ENCODE measurements around the gene MRGPRE. TPM values are rescaled to one million over a fixed set of nuclear protein-coding genes. Genes with fewer than 3 reads are reported as not detected.
"Not testable (repeated sequence)": the region's sequence is repeated elsewhere in the genome, so short reads cannot be mapped to it uniquely, and the experiment has no call there.

Gene MRGPRE
- polyA plus RNA-seq, 2 of the 4 experiments (the other 2 are of a cell fraction): not detected

GRCh38 chr11:3261831-3262230 lies 29.6 kb upstream of the MRGPRE start:
- H3K4me2 ChIP-seq; FAIRE-seq; H3K4me1 ChIP-seq; H3K9me3 ChIP-seq; ATAC-seq; DNase-seq (ENCODE audit: low read depth in 1 of 2, low spot score in 1 of 2); H3K27ac ChIP-seq; H3K4me3 ChIP-seq; CTCF ChIA-PET; POLR2A ChIA-PET: not testable (repeated sequence)
- 42% methylated on average over 6 of the region's 8 CpGs for whole genome bisulfite sequencing (ENCODE audit: missing lambda C conversion rate)

- H3K4me3 ChIP-seq; H3K4me1 ChIP-seq; ATAC-seq; H3K4me2 ChIP-seq; POLR2A ChIA-PET; FAIRE-seq; DNase-seq (ENCODE audit: low read depth in 1 of 2, low spot score in 1 of 2); CTCF ChIA-PET; H3K9me3 ChIP-seq; H3K27ac ChIP-seq: not testable (repeated sequence)
- WGBS (ENCODE audit: missing lambda C conversion rate): 0% methylated on average over 1 of the region's 1 CpG
Measured at GRCh38 chr11:3257509-3257908, 25.3 kb upstream of the MRGPRE start.

GRCh38 chr11:3255241-3255640 lies 23.0 kb upstream of the MRGPRE start:
- H3K4me1 ChIP-seq; H3K4me3 ChIP-seq; H3K27ac ChIP-seq; H3K9me3 ChIP-seq; ATAC-seq; H3K4me2 ChIP-seq; CTCF ChIA-PET; POLR2A ChIA-PET; DNase-seq (ENCODE audit: low read depth in 1 of 2, low spot score in 1 of 2); FAIRE-seq: not testable (repeated sequence)
- 82% methylated on average over 6 of the region's 12 CpGs for WGBS (ENCODE audit: missing lambda C conversion rate)

DNA sequence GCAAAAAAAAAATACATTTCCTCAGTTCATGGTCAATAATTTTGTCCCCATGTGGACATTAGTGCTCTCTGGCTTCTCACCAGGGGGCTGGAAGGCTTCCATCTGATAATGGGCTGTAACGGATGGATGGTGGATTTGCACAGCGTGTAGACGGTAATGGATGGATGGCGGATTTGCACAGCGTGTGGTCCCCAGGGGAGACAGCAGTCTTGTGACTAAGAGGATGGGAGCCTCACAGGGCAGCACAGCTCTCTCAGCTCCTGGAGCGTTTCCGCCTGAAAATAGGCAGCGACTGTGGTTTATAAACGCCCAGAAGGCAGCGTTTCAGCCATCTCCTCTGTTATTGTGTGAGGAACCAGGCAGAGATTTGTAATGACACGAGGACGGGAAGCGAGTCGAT lies 22.6 kb upstream of the MRGPRE start:
- WGBS (ENCODE audit: missing lambda C conversion rate): no CpG with 5 or more reads among the region's 14 CpGs
- H3K9me3 ChIP-seq; FAIRE-seq; H3K27ac ChIP-seq; H3K4me2 ChIP-seq; DNase-seq (ENCODE audit: low read depth in 1 of 2, low spot score in 1 of 2); H3K4me3 ChIP-seq; CTCF ChIA-PET; POLR2A ChIA-PET; ATAC-seq; H3K4me1 ChIP-seq: not testable (repeated sequence)

GRCh38 chr11:3245071-3245470 lies 12.9 kb upstream of the MRGPRE start:
- no peak for DNase-seq (ENCODE audit: low read depth in 1 of 2, low spot score in 1 of 2)
- H3K9me3 ChIP-seq: no peaks in the 10 kb centered on the region
- no peak overlapping the region for H3K27ac ChIP-seq
- no peak overlapping the region for H3K4me3 ChIP-seq
- ChIA-PET POLR2A (no interaction called here), CTCF (interaction anchor here (1.8 kb wide), 1 partner anchor 45 kb away, joined by 3 read pairs; no protein-coding TSS in a partner anchor)
- H3K4me1 ChIP-seq: no peaks in the 10 kb centered on the region
- ATAC-seq: no peak
- no peak for FAIRE-seq
- TF ChIP-seq RAD21 (conservative IDR thresholded peaks at IDR 0.05 in 1 of 2, IDR thresholded peaks at IDR 0.05 in 1 of 2) (no peak), KDM1A (IDR thresholded peaks at IDR 0.05; ENCODE audit: low read depth) (no peak), FOXS1 (CRISPR knock-in tag; IDR thresholded peaks at IDR 0.05) (no peak), POLR2AphosphoS2 (conservative IDR thresholded peaks at IDR 0.05; ENCODE audit: low read length) (no peak), RNF2 (IDR thresholded peaks at IDR 0.05; ENCODE audit: borderline replicate concordance, low read depth) (no peak), ZFP36 (IDR thresholded peaks at IDR 0.05; ENCODE audit: borderline replicate concordance, partially characterized antibody) (no peak)
- H3K4me2 ChIP-seq: no peak overlapping the region

- 4% methylated on average over 1 of the region's 1 CpG for WGBS (ENCODE audit: missing lambda C conversion rate)
- CTCF ChIA-PET: interaction anchor here (0.7 to 3.2 kb wide), 2 partner anchors 9 to 165 kb away, joined by 3 to 9 read pairs; no protein-coding TSS in a partner anchor
Measured at GRCh38 chr11:3243880-3244279, 11.7 kb upstream of the MRGPRE start.

DNA sequence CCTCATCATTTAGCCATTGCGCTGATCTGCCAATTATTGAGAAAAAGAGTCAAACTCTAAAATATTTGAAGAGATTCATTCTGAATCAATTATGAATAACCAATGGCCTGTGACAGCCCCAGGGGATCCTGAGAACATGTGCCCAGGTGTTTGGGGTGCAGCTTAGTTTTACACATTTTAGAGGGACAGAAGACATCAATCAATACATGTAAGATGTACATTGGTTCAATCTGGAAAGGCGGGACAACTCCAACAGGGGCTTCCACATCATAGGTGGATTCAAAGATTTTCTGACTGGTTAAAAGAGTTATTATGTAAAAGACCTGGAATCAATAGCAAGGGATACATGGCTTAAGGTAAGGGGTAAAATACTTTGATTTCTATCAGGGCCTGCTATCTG lies 4.9 kb upstream of the MRGPRE start:
- Histone ChIP-seq H3K4me3 (no peak overlapping the region), H3K4me2 (no peak overlapping the region), H3K27ac (no peak overlapping the region), H3K9me3 (no peaks in the 10 kb centered on the region), H3K4me1 (no peaks in the 10 kb centered on the region)
- POLR2A ChIA-PET: no interaction called here
- CTCF ChIA-PET: interaction anchor here (0.6 kb wide), 1 partner anchor 796 kb away, joined by 3 read pairs; no protein-coding TSS in a partner anchor
- 57% methylated on average over 2 of the region's 2 CpGs for WGBS (ENCODE audit: missing lambda C conversion rate)
- FAIRE-seq: no peak
- no peak for ATAC-seq
- DNase-seq (ENCODE audit: low read depth in 1 of 2, low spot score in 1 of 2): no peak
- TF ChIP-seq EHMT2 (IDR thresholded peaks at IDR 0.05; ENCODE audit: low read depth): no peak
- TF ChIP-seq CHD2 (IDR thresholded peaks at IDR 0.05; ENCODE audit: low read length, partially characterized antibody): no peak
- TF ChIP-seq, protein P1, sequence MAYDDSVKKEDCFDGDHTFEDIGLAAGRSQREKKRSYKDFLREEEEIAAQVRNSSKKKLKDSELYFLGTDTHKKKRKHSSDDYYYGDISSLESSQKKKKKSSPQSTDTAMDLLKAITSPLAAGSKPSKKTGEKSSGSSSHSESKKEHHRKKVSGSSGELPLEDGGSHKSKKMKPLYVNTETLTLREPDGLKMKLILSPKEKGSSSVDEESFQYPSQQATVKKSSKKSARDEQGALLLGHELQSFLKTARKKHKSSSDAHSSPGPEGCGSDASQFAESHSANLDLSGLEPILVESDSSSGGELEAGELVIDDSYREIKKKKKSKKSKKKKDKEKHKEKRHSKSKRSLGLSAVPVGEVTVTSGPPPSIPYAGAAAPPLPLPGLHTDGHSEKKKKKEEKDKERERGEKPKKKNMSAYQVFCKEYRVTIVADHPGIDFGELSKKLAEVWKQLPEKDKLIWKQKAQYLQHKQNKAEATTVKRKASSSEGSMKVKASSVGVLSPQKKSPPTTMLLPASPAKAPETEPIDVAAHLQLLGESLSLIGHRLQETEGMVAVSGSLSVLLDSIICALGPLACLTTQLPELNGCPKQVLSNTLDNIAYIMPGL (CRISPR knock-in tag; IDR thresholded peaks at IDR 0.05; ENCODE audit: borderline replicate concordance): no peak
- TF ChIP-seq KDM5A (IDR thresholded peaks at IDR 0.05): no peak
- no peak for TF ChIP-seq GATA3 (IDR thresholded peaks at IDR 0.05; ENCODE audit: borderline replicate concordance)
- TF ChIP-seq FOSB (CRISPR knock-in tag; IDR thresholded peaks at IDR 0.05): no peak
- TF ChIP-seq USF2 (IDR thresholded peaks at IDR 0.05): no peak
- no peak for TF ChIP-seq TP53 (CRISPR knock-in tag; IDR thresholded peaks at IDR 0.05)
- no peak for TF ChIP-seq BCL3 (IDR thresholded peaks at IDR 0.05)

More at GRCh38 chr11:3243880-3244279, 11.7 kb upstream of the MRGPRE start:
- Histone ChIP-seq H3K4me3 (no peak overlapping the region), H3K27ac (no peak overlapping the region), H3K9me3 (no peaks in the 10 kb centered on the region), H3K4me1 (no peaks in the 10 kb centered on the region), H3K4me2 (no peak overlapping the region)
- DNase-seq (ENCODE audit: low read depth in 1 of 2, low spot score in 1 of 2): no peak
- TF ChIP-seq FOSL2 (IDR thresholded peaks at IDR 0.05): no peak
- no peak for TF ChIP-seq FOSL2 (CRISPR knock-in tag; IDR thresholded peaks at IDR 0.05)
- no peak for TF ChIP-seq SMC3 (IDR thresholded peaks at IDR 0.05)
- no peak for TF ChIP-seq JUNB (IDR thresholded peaks at IDR 0.05)
- TF ChIP-seq, protein P2, sequence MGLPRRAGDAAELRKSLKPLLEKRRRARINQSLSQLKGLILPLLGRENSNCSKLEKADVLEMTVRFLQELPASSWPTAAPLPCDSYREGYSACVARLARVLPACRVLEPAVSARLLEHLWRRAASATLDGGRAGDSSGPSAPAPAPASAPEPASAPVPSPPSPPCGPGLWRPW (IDR thresholded peaks at IDR 0.05): no peak
- FAIRE-seq: no peak
- POLR2A ChIA-PET: no interaction called here
- ATAC-seq: no peak

All from A549 (cell line).